ENCODE measurements around the gene PAX3.
A peak's percentile ranks its signal among the peaks of the same experiment; 100 is the strongest.

The PAX3 gene

DNA sequence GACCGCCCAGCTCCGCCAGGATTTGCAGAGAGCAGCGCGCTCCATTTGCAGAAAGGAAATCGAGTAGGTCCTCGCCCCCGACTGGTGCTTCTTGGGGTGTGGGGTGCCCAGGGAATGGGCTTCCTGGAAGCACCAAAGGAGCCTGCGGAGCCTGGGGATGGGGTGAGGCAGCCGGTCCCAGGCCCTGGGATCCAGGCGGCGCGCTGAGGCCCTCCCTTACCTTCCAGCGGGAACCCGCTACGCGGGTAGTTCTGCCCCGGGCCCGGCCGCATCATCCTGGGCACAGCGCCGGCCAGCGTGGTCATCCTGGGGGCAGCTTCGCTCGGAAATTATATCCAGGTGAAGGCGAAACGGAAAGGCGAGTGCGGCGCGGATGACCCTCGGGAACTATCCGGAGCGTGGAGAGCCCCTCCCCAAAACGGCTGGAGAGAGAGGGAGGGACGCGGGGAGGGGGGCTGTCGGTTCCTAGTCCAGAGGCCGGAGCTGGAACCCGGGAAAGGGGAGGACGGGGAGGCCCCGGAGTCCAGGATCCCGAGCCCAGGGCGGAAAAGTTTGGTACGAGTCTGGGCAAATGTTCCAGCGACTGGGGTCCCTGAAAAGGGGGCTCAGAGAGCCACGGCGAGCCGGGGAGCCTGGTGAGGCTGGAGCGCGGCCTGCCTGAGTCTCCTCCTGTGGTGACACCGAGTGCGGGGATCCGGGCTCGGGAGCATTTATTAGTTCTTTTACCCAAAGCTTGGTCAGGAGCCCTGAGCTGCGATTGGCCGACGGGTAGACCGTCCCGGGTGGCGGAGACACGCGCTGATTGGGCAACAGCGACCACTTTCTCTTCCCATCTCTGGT lies at the start of gene PAX3:
PAX3 (minus strand) TSS at position 688 of the 840 bp plus-strand sequence; CDS start at position 305, 383 bp downstream.
- DNase-seq: no peak

DNA sequence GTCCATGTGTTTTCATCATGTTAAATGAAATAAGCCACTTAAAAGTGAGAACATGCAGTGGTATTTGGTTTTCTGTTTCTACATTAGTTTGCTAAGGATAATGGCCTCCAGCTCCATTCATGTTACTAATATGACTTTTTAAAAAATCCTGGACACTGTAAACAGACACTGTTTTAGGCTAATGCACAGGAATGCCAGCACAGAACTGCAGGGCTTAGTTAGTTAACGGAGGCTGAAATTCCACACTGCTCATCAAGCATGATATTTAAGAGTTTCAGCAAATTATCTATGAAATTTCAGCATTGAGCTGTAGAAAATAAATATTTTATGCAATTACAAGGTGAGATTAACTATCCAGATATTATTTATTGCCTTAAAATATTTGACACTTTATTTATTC lies 42.5 kb upstream of the PAX3 start:
- no peak for DNase-seq

DNA sequence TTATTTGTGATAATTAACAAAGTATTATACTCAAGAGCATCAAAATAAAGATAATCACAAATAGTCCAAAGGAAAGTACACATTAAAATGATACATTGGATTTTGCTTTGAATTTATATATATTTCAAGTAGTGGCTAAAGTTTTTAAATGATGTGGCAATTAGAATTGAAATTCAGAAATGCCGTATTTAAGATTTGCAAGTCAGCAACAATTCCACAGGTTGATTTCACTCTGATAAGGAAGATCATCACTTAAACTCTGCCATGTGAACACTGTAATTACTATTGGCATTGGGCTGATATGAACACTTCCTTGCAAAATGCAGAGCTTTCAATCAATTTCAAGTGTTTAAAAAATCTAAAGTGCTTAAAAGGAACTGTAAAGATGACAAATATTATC lies 39.6 kb upstream of the PAX3 start:
- no peak for DNase-seq

DNA sequence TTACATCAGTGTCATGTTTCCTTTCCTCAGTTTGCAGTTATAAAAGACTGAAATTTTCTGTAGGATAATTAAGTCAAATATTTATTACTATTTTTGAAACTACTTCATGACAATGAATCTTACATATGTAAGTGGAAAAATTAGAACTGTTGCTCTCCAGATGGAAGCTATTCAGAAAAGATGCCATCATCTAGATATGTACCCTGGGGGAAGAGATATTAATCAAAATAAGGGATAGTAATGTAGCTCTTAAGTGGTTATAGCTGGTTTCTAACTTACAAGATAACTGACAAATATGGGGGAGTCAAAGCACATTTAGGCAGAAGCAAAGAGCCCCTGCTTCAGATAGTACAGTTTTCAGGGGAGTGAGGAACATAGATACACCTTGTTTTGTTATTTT lies 38.1 kb upstream of the PAX3 start:
- no peak for DNase-seq

DNA sequence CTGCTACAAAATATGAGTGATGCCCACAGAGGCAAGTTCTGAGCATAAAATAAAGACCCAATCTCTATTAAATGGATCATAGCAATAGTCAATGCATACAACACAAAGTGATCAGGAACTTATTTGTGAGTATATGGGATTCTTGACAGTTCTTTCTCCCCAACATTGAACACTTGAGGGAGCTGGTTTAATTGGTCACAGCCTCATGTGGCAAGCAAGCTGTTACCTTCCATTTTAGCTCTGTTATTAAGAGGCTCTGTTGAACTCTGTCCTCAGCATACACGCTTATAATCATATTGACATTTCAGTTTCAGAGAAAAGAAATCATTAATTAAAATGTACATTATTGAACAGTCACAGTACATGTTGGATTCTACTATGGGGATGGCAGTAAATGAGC lies 37.6 kb upstream of the PAX3 start:
- DNase-seq: no peak

DNA sequence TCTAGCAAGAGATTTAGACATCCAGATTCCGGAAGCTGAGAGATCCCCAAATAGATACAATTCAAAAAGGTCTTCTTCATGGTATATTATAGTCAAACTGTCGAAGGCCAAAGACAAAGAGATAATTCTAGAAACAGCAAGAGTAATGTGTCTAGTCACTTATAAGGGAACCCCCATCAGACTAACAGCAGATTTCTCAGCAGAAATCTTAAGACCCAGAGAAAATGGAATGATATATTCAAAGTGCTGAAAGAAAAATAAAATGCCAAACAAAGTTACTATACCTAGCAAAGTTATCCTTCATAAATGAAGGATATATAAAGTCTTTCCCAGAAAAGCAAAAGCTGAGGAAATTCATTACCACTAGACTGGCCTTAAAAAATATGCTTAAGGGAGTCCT lies 36.1 kb upstream of the PAX3 start:
- no peak for DNase-seq

DNA sequence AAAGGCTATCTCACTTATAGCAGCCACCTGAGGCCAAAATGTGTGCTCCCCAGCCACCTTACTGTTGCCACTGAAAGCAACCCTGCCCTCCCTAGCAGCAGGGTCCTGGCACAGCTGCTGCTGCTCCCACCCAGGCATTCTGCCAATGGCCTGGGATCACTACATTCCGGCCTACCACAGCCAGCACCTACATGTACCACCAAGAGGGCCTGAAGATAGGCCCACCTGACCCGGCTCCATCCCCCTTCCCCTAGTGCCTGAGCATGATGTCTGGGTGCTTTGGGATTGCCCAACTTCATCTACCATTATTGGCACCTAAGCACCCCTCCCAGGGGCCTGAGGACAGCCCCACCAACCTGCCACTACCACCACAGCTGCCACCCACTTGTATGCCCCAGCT lies 34.6 kb upstream of the PAX3 start:
- no peak for DNase-seq

DNA sequence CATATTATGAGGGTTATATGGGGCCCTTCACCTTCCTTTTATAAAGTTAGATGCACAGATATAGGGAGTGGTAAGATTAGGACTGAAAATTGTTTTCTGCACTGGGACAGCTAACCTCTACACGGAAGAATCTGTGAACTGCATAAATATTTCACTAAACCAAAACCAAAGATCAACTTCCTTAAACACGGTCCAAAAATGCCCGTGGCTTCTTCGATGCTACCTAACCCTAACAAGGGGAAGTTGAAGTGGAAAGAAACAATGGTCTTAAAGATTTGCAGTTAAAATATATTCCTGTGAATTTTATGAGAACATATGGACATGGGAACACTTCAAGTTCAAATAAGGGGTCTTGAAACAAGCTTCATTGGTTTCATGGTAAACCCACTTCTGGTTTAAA lies 33.3 kb upstream of the PAX3 start:
- no peak for DNase-seq

DNA sequence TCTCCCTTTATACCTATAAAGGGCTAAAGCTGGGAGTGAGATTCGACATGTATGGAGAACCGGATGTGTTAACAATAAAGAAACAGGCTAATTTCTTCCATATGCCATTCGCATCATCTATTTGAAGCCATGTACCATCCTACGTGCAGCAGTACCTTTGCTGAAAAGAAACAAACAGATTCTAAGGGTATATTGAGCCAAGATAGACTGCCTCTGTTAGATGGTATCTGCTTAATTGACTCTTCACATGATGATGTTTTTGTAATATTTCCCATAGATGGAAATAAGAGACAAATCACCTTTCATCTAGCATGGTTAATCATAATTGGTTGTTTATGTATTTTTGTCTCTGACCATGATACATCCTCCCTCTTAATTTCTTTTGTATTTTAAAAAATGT lies 32.1 kb upstream of the PAX3 start:
- no peak for DNase-seq

DNA sequence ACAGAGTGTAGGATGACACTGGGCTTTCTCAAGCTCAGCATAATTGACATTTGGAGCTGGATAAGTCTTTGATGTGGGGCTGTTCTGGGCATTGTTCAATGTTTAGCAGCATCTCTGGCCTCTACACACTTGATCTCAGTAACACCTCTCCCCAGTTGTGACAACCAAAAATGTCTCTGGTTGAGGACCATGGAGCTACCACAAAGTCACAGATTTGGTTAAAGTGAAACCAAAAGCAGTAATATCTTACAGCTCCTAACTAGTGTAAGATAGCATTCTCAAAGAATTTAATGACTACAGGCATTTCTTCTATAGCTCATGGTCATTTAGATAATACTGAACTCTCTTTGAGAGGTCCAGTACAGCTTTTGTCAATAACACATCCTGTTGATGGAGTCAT lies 23.4 kb upstream of the PAX3 start:
- DNase-seq: no peak

DNA sequence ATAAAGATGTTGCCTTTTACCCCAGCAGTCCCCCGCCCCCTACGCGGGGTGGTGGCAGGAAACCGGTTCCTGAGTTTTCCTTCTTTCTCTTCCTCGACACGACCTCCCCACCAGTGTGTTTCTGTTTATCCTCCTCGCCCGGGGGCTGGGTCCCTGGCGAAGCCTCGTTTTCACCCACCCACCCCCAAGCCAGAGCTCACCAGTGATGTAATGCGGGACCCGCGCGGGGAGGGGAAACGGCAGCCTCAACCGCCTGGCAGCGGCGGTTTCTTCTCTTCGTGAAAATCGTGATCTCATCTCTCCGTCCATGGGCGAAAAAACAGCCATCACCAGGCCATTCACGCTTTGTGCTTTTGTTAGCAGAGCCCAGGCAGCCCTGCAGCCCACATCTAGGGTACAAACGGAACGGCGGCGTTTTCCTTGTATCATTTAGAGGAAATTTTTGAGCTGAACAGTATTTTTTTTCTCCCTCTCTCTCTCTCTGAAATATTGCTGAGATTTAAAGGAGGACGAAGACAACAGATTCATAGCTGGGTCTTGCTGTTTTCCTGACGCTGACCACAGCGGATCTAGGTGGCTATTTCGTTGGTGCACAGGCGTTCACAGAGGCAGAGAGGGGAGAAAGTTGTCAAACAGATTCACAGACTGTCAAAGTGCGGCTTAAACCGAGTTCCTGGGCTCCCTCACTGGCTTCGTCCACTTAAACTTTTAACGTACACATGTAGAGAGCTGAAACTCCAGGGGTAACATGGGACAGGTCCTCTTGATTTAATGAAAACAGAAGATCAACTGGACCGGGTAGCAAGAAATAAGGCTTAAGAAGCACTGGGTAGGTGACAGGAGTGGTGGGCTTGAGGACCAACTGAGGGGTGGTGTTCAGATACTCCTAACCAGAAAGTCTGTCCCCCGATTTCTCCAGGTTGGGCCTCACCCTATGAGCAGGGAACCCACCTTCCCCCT lies 21.9 kb upstream of the PAX3 start:
- no peak for DNase-seq

DNA sequence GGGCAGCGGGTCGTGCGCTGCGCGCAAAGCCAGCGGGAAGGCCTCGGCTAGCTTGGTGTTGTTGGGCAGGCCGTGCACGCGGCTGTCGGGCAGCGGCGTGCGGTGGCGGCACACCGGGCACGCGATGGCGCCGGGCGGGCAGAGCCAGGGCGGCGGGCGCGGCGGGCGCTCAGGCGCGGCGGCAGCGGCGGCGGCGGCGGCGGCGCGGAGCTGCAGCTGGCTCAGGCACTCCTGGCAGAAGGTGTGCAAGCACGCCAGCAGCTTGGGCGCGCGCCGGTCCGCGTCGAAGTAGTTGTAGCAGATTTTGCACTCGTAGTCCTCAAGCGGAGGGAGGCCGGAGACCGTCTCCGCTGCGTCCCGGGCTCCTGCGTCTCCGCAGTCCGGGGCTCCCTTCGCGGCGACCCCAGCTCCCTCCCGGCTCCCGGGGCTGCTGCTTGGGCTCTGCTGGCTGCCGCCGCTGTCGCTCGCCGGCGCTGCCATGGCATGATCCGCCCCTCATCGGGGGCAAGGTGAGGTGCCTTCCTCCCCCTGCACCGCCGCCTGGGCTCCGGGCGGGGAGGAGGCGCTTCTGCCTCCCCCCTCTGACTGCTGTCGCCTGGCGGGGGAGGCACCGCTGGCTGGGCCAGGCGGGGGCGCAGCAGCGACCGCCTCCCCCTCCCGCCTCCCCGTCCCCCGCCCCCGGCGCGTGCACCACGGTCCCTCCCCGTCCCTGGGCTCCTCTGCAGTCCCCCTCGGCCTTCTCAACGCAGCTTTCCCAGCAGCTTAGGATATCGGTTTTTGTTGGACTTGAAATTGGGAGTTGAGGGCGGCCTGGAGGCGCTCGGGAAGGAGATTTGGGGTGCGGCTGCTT lies 21.0 kb upstream of the PAX3 start:
- no peak for DNase-seq

DNA sequence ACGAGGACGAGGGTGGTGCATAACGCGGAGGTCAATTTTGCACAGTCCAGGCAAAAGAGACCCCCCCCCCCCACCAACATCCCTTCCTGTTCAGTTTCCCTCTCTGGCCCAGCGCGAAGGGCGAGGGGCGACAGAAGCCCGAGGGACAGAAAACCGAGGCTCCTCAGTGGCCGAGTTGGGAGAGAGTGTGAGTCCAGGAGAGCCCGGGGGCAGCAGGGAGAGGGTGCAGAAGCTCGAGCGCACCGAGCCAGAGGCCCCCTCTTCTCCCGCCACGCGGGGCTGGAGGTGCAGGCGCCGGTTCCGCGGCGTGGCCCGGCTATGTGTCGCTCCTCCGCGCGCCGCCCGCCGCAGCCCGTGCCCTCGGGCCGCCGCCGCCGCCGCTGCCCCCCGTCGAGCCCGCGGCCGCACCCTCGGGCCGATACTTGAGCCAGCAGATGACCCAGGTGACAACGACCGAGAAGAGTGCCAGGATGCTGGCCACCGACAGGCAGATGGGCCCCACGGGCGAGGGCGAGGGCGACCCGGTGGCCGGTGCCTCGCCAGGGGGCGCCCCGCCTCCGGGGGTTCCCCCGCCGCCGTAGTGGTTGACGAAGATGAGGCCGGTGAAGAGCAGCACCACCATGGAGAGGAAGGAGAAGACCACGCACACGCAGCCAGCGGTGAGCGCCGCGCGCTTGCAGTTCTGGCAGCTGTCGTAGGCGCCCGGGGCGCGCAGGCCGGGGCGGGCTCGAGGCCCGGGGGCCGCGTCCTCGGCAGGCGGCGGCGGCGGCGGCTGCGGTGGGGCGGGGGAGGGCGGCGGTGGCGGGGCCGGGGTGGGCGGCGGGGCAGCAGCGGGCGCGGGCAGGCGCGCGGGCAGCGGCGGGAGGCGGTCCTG lies 20.2 kb upstream of the PAX3 start:
- DNase-seq: no peak

DNA sequence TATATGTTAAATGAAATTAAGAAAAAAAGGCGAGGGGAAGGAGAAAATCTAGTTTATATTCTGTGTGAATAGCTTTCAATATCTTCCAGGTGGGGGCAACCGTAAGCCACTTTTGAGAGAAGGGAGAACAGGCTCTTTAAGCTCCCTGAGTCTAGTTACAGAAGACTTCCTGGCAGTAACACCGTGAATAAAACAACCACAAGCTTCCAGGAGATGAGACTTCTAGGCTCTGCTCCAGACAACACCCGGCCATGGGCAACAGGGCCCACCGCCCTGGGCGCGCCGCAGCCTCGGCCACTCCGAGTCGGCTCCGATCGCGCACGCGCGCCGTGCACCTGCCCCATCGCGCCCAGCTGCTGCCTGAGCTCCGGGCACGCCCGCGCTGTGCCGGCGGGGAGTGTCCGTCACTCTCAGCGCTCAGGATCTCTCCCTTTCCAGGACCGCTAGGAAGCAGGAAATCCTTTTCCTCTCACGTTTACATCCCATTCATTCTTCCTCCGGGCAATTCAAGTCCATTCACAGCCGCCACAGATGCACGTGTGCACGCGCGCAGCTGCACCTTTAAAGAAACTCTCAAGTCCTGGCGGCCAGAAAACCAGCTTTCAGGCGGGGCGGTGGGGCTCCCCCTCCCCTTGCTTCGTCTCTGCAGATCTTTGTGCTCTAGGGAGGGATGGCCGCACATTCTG lies 19.4 kb upstream of the PAX3 start:
- DNase-seq: peak; percentile 26

DNA sequence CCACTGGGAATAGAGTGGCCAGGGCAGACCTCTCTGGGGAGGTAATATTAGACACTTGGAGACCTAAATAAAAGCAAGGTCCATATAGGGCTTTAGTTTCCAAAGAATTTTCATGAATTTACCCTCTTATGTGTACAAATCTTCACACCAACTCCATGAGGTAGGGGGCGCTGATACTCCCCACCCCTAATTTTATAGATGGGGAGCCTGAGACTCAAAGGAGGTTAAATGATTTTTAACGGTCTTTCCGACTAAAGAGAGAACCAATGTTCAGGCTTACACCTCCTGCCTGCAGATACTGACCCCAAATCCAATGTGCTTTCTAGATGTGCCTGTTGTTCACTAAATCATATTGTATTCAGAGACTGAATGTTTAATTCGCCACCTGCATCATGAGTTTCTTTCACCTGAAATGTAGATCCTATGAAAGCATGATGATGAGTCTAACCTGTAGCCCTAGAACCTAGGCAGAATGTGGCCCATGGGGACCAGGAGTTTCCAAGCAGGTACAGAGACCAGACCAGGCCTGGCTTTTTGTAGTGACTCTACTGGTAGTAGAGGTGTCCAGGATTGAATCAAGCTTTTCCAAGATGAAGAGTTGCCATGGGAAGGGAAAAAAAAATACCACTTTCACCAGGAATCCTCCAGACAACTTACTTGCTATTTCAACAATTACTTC lies 16.8 kb upstream of the PAX3 start:
- no peak for DNase-seq

DNA sequence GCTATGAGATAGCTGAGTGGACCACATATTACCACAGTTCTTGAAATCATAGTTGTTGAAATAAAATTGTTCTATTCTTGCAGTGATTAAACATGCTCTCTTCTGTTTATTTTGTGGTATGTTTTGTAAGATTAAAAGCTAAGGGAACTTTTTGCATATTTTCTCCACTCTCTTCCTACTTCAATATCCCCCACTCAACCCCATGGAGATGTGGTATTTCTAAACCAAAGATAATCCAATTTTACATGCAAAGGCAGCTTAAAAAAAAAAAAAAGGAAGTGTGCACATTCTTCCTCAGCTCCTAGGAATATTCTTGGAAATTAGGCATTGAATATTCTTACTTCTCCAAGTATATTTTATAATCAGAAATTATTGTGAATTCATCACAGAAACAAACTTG lies 15.0 kb upstream of the PAX3 start:
- DNase-seq: no peak

DNA sequence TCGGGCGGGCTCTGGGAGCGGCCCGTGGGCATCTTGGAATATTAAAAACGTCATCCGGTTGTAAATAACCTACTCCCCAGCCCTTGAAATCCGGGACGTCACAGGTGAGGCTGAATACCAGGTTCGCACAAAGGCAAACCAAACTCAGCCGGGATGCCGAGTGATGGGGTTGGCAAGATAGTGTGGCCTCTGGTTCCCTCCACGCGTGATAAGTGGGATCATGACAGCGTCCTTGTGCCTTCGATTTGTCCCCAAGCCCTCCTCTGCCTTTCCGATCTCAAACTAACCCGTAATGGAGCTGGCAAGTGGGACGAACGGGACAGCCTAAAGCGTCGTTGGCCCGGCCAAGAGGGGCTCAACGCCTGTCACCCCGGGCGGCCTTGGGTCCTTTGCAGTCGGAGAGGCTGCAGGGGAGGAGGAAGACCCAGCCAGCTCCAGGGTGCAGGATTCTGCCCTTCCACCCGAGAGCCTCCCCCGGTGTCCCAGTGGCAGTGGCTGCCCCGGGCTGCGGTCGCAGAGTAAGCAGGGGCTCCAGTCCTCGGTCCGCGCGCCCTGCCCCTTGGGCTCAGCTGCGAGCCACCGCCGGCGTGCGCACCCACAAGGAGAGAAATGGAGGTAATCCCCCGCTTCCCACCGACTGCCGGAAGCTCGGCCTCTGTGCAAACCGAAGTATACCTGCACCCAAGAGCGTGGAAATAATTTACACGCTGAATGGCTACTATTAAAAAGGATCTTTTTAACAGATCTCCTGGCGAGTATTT lies 13.4 kb upstream of the PAX3 start:
- DNase-seq: no peak

DNA sequence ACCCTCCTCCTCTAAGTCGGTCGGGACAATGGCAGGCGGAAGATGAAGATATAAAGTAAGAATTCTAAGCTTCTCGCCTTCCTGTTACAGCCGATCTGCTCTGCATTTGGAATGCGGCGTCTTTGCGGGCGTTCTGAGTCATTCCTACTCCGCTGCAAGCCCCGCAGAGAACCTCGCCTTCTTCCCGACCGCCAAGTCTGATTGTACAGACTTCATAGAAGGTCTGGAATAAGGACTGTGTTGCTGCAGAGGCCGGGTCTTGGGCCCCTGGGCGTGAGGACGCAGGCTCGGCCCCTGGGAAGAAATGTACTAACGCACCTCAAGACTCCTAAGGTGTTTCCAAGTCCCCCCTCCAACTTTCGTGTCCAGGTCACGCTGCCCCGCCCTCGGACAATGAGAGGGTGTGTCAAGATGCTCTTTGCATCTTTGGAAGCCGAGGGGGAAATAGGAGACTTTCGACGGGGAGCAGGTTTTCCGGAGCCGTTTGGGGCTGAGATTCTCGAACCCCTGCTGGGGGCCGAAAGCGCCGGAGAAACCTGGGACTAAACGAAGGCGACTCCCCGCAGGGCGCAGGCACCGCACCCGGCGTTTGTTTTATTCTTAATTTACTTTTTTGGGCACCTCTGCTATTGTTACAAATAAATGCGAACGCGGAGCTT lies 12.7 kb upstream of the PAX3 start:
- DNase-seq: no peak

DNA sequence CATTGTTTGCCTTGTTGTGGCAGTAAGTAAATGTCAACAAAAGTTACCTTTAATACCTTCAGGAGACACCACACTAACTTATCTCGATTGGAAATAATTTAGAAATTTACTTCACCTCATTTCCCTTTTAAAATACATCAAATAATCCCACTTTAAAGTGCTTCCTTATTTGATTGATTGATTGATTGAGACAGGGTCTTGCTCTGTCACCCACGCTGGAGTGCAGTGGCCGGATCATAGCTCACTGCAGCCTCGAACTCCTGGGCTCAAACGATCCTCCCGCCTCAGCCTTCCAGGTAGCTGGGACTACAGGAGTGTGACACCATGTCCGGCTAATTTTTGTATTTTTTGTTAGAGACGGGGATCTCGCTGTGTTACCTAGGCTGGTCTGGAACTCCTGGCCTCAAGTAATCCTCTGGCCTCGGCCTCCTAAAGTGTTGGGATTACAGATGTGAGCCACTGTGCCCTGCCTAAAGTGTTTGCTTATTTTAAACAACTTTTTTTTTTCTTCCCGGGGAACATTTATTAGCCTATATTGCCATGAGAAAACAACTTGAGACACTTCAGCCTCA lies 12.0 kb upstream of the PAX3 start:
- DNase-seq: no peak
